ENCODE measurements around the gene TM9SF1. TPM values are rescaled to one million over a fixed set of nuclear protein-coding genes. Genes with fewer than 3 reads are reported as not detected.

TM9SF1 gene
- total and polyA plus RNA-seq, 9 of the 15 experiments (the other 6 are each of a cell fraction or from before 2014, with no cell fraction given): 5.3 to 20.3 (median 11.8) TPM

- TF ChIP-seq SPI1 (IDR thresholded peaks at IDR 0.05; ENCODE audit: borderline replicate concordance, low read depth, low read length) (no peak), KLF6 (CRISPR knock-in tag; IDR thresholded peaks at IDR 0.05; ENCODE audit: borderline replicate concordance) (0 out of 2 replicates have a peak, but pooled peaks have one; percentile 22), PREB (CRISPR knock-in tag; IDR thresholded peaks at IDR 0.05) (no peak), MECOM (CRISPR knock-in tag; IDR thresholded peaks at IDR 0.05) (no peak), TCFL5 (CRISPR knock-in tag; conservative IDR thresholded peaks at IDR 0.05) (no peak), SAFB (IDR thresholded peaks at IDR 0.05; ENCODE audit: borderline replicate concordance, low read depth, low read length) (no peak), TEAD2 (tag; IDR thresholded peaks at IDR 0.05) (no peak), SIRT6 (IDR thresholded peaks at IDR 0.05; ENCODE audit: low read depth, low read length) (no peak), CREB1 (IDR thresholded peaks at IDR 0.05) (no peak), CREB1 (CRISPR knock-in tag; IDR thresholded peaks at IDR 0.05) (peak; percentile 63; the same call in 1 of the 2 replicates), MEF2A (IDR thresholded peaks at IDR 0.05; ENCODE audit: control insufficient read depth, low read depth, low read length) (no peak), CBFA2T3 (IDR thresholded peaks at IDR 0.05) (peak; percentile 47), SAP30 (IDR thresholded peaks at IDR 0.05; ENCODE audit: borderline replicate concordance, insufficient read depth, low read depth, low read length, poor library complexity, severe bottlenecking) (no peak), ZNF263 (CRISPR knock-in tag; IDR thresholded peaks at IDR 0.05; ENCODE audit: borderline replicate concordance) (no peak), NCOA1 (IDR thresholded peaks at IDR 0.05; ENCODE audit: low read depth) (no peak), SP1 (CRISPR knock-in tag; IDR thresholded peaks at IDR 0.05) (peak; percentile 75), BCL6 (CRISPR knock-in tag; IDR thresholded peaks at IDR 0.05) (no peak), CTCFL (IDR thresholded peaks at IDR 0.05; ENCODE audit: borderline replicate concordance, insufficient read depth, low read depth, low read length, poor library complexity, severe bottlenecking) (peak; percentile 32), XRCC5 (IDR thresholded peaks at IDR 0.05; ENCODE audit: low read depth, low read length) (peak; percentile 82; the same call in 1 of the 2 replicates), MAFK (IDR thresholded peaks at IDR 0.05; ENCODE audit: low read length) (0 out of 2 replicates have a peak, but pooled peaks have one; percentile 2), DNMT1 (IDR thresholded peaks at IDR 0.05) (no peak)
- TF ChIP-seq, protein P1, sequence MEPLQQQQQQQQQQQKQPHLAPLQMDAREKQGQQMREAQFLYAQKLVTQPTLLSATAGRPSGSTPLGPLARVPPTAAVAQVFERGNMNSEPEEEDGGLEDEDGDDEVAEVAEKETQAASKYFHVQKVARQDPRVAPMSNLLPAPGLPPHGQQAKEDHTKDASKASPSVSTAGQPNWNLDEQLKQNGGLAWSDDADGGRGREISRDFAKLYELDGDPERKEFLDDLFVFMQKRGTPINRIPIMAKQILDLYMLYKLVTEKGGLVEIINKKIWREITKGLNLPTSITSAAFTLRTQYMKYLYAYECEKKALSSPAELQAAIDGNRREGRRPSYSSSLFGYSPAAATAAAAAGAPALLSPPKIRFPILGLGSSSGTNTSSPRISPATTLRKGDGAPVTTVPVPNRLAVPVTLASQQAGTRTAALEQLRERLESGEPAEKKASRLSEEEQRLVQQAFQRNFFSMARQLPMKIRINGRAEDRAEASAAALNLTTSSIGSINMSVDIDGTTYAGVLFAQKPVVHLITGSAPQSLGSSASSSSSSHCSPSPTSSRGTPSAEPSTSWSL (CRISPR knock-in tag; IDR thresholded peaks at IDR 0.05; ENCODE audit: borderline replicate concordance): no peak
- TF ChIP-seq, protein P2, sequence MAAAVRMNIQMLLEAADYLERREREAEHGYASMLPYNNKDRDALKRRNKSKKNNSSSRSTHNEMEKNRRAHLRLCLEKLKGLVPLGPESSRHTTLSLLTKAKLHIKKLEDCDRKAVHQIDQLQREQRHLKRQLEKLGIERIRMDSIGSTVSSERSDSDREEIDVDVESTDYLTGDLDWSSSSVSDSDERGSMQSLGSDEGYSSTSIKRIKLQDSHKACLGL (CRISPR knock-in tag; IDR thresholded peaks at IDR 0.05; ENCODE audit: borderline replicate concordance, poor library complexity, severe bottlenecking): no peak
These were observed 34.1 kb downstream of the TM9SF1 start, which contains the start of gene IRF9 (continued) for GRCh38 chr14:24160850-24161804.
